IMR-90 (cell line): Measurements from ENCODE around the gene AK6. TPM values are rescaled to one million over a fixed set of nuclear protein-coding genes. Genes with fewer than 3 reads are reported as not detected.
A peak's percentile ranks its signal among the peaks of the same experiment; 100 is the strongest.

Source experiments
- ATAC-seq: fragments of 200-7000 bp; cut with Tn5 transposase; 2 replicates; pipeline ENCODE4 v1.9.1; 2020; ENCODE audit warnings: low read depth, mild to moderate bottlenecking, moderate library complexity
- BruUV-seq: library from RNA; stranded (reverse); fragments of 400-500 nt; replicated peaks from 2 replicates; lab custom pipeline; 2021; lab: Mats Ljungman, UMichigan
- CTCF ChIA-PET: fragments of 300-600 bp; formaldehyde crosslinking; extraction: SDS; loops from one replicate; lab custom pipeline; 2021; ENCODE audit warnings: antibody characterized with exemption; lab: Yijun Ruan, JAX
- POLR2A ChIA-PET: fragments of 300-600 bp; sonication (Branson Sonifier 250); formaldehyde crosslinking; loops from one replicate; lab custom pipeline; 2022; ENCODE audit warnings: antibody characterized with exemption; ENCODE audit not compliant: unreplicated experiment; lab: Charles Lee
- DNase-seq: peaks from one replicate; pipeline ENCODE4 v3.0.0; 2013
- H2AFZ ChIP-seq: replicated peaks from 2 replicates; pipeline ENCODE3; 2013; ENCODE audit warnings: low read length, mild to moderate bottlenecking; ENCODE audit not compliant: poor library complexity
- H2AK5ac ChIP-seq: 2 replicates; pipeline ENCODE4 v1.6.1; 2013; ENCODE audit warnings: low read depth, low read length, inconsistent platforms
- H2AK9ac ChIP-seq: replicated peaks from 2 replicates; pipeline ENCODE3; 2013; ENCODE audit warnings: mild to moderate bottlenecking, low read depth, low read length, moderate library complexity; ENCODE audit not compliant: poor library complexity
- H2BK120ac ChIP-seq: 2 replicates; pipeline ENCODE4 v1.6.1; 2013; ENCODE audit warnings: low read depth, low read length, inconsistent platforms
- H2BK15ac ChIP-seq: 3 replicates; pipeline ENCODE4 v1.6.1; 2013; ENCODE audit warnings: low read depth, low read length, inconsistent platforms
- H2BK20ac ChIP-seq: 2 replicates; pipeline ENCODE4 v1.6.1; 2013; ENCODE audit warnings: low read depth, mild to moderate bottlenecking, inconsistent platforms, low read length, moderate library complexity
- H2BK5ac ChIP-seq: 2 replicates; pipeline ENCODE4 v1.6.1; 2013; ENCODE audit warnings: mild to moderate bottlenecking, low read depth, low read length, inconsistent platforms; ENCODE audit not compliant: poor library complexity, severe bottlenecking
- H3K14ac ChIP-seq: replicated peaks from 2 replicates; pipeline ENCODE4 v1.6.1; 2013; ENCODE audit warnings: low read depth, low read length, inconsistent platforms
- H3K18ac ChIP-seq: 2 replicates; pipeline ENCODE4 v1.6.1; 2013; ENCODE audit warnings: low read depth, low read length, control low read depth
- H3K23ac ChIP-seq: 2 replicates; pipeline ENCODE4 v1.6.1; 2013; ENCODE audit warnings: low read depth, low read length, inconsistent platforms
- H3K27ac ChIP-seq: 2 replicates; pipeline ENCODE4 v1.5.1; 2013; ENCODE audit warnings: mild to moderate bottlenecking, control low read depth, low read length; ENCODE audit not compliant: insufficient read depth
- H3K27me3 ChIP-seq: 2 replicates; pipeline ENCODE4 v1.6.1; 2013; ENCODE audit warnings: low read length; ENCODE audit not compliant: control insufficient read depth, insufficient read depth
- H3K36me3 ChIP-seq: 2 replicates; pipeline ENCODE4 v1.6.1; 2013; ENCODE audit warnings: low read length, mixed read lengths; ENCODE audit not compliant: control insufficient read depth, insufficient read depth
- H3K4ac ChIP-seq: 2 replicates; pipeline ENCODE4 v1.6.1; 2013; ENCODE audit warnings: low read depth, low read length, inconsistent platforms
- H3K4me1 ChIP-seq: 2 replicates; pipeline ENCODE4 v1.6.1; 2013; ENCODE audit warnings: low read length, mixed read lengths; ENCODE audit not compliant: control insufficient read depth, insufficient read depth
- H3K4me2 ChIP-seq: 2 replicates; pipeline ENCODE4 v1.6.1; 2013; ENCODE audit warnings: low read depth, mild to moderate bottlenecking, control low read depth, low read length, moderate library complexity
- H3K4me3 ChIP-seq: 2 replicates; pipeline ENCODE4 v1.5.1; 2013; ENCODE audit warnings: low read depth, mild to moderate bottlenecking, control low read depth, low read length, moderate library complexity; ENCODE audit not compliant: insufficient read depth
- H3K56ac ChIP-seq: 2 replicates; pipeline ENCODE4 v1.6.1; 2013; ENCODE audit warnings: low read length, inconsistent platforms; ENCODE audit not compliant: insufficient read depth; ENCODE audit errors: extremely low read depth
- H3K79me1 ChIP-seq, 2 experiments: 2 replicates each; pipeline ENCODE4 v1.6.1; 2013; ENCODE audit warnings: low read length in 2 of 2, inconsistent platforms in 1 of 2, low read depth in 1 of 2
- H3K9ac ChIP-seq: 2 replicates; pipeline ENCODE4 v1.6.1; 2013; ENCODE audit warnings: low read depth, low read length, control low read depth
- H3K9me1 ChIP-seq: 2 replicates; pipeline ENCODE4 v1.6.1; 2013; ENCODE audit warnings: low read length, inconsistent platforms; ENCODE audit not compliant: insufficient read depth
- H3K9me3 ChIP-seq: 2 replicates; pipeline ENCODE4 v1.6.1; 2013; ENCODE audit warnings: low read length; ENCODE audit not compliant: control insufficient read depth, insufficient read depth
- H4K20me1 ChIP-seq: 2 replicates; pipeline ENCODE4 v1.6.1; 2013; ENCODE audit warnings: low read length, inconsistent platforms; ENCODE audit not compliant: insufficient read depth
- H4K5ac ChIP-seq: 2 replicates; pipeline ENCODE4 v1.6.1; 2013; ENCODE audit warnings: mild to moderate bottlenecking, low read depth, low read length, control low read depth
- H4K8ac ChIP-seq, 2 experiments: 2 replicates each; pipeline ENCODE4 v1.6.1; 2013; ENCODE audit warnings: low read depth in 2 of 2, low read length in 2 of 2, control low read depth in 1 of 2, inconsistent platforms in 1 of 2
- H4K91ac ChIP-seq: 2 replicates; pipeline ENCODE4 v1.6.1; 2013; ENCODE audit warnings: low read depth, low read length, inconsistent platforms; ENCODE audit not compliant: insufficient read depth
- BHLHE40 ChIP-seq: fragments of 150-350 bp; IDR thresholded peaks from 2 replicates; pipeline ENCODE4 v1.6.1; 2016; ENCODE audit warnings: mild to moderate bottlenecking, low read depth, low read length
- MAFK ChIP-seq: IDR thresholded peaks from 2 replicates; pipeline ENCODE4 v1.6.1; 2012; ENCODE audit warnings: low read depth, low read length, improper control_type of control experiment
- dilution Hi-C: fragments of 300-500 bp; cut with HindIII; formaldehyde crosslinking; loops from one replicate; pipeline ENCODE4 v1.14.3; 2018; ENCODE audit warnings: low sequenced_read_pairs; ENCODE audit not compliant: unreplicated experiment
- in situ Hi-C: fragments of 300-500 bp; cut with MboI; formaldehyde crosslinking; loops from 3 replicates; pipeline ENCODE4 v1.14.3; 2019; ENCODE audit warnings: low sequenced_read_pairs, inconsistent platforms, mixed read lengths
- intact Hi-C: fragments of 100-400 bp; cut with micrococcal nuclease; formaldehyde crosslinking; loops from 2 replicates; pipeline ENCODE4 v1.10.0; 2022
- polyA plus RNA-seq, 3 experiments: library from polyadenylated mRNA; depleted of rRNA; stranded (reverse); fragments of >200 nt; gene quantifications; 2 replicates each; pipeline ENCODE4 v1.2.3, GENCODE V29; 2012; ENCODE audit warnings: low replicate concordance in 1 of 3
- total RNA-seq: library from RNA; depleted of rRNA; stranded (reverse); fragments of >200 nt; gene quantifications from 2 replicates; pipeline ENCODE4 v1.2.3, GENCODE V29; 2012

Gene AK6
- total and polyA plus RNA-seq, 2 of the 4 experiments (the other 2 are of a cell fraction) = 14.7 to 34.4 TPM

DNA sequence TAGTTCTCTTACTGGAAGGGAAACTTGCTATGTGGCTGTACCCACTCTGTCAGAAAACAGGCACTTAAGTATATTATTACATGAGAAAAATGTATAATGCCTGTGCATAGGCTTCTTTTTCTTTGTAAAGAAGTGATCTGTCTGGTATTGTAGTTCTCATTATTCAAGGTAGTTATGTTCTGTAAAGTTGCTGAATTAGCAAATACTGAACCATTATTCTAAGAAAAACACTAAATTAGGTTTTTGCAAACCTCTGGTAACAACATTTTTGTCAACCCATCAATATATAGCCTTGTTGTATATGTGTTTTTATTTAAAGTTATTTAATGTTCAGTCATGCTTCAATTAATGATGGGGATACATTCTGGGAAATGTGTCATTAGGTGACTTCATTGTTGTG, 9.1 kb upstream of the AK6 start:
- H3K4me2 ChIP-seq = no peak overlapping the region
- ATAC-seq (no peak), DNase-seq (no peak)
- H3K18ac ChIP-seq = no peak overlapping the region
- H3K36me3 ChIP-seq = peaks cover 24% of the 10 kb centered on the region
- H3K27me3 ChIP-seq = no peaks in the 10 kb centered on the region
- dilution Hi-C loops = no loop called here
- H4K91ac ChIP-seq = no peak overlapping the region
- no peak overlapping the region for H3K4me3 ChIP-seq
- H2AFZ ChIP-seq = no peak overlapping the region
- H2BK5ac ChIP-seq = no peak overlapping the region
- no peaks in the 10 kb centered on the region for H4K20me1 ChIP-seq
- no peak overlapping the region for H3K27ac ChIP-seq
- intact Hi-C loops = no loop called here
- H3K56ac ChIP-seq = no peak overlapping the region
- no peaks in the 10 kb centered on the region for H3K9me1 ChIP-seq
- no peaks in the 10 kb centered on the region for H3K9me3 ChIP-seq
- no peak overlapping the region for H4K8ac ChIP-seq
- no peak overlapping the region for H4K5ac ChIP-seq
- peaks cover 0 to 5% of the 10 kb centered on the region in 2 experiments; a peak in 2 of 4 replicates for H3K79me1 ChIP-seq
- H2BK20ac ChIP-seq = no peak overlapping the region
- no peak overlapping the region for H2AK9ac ChIP-seq
- BruUV-seq = no TSS peak
- H3K4me1 ChIP-seq = no peaks in the 10 kb centered on the region
- no peak overlapping the region for H3K9ac ChIP-seq
- H3K14ac ChIP-seq = no peak overlapping the region
- H2BK120ac ChIP-seq = no peak overlapping the region
- H3K23ac ChIP-seq = no peak overlapping the region
- POLR2A ChIA-PET = no interaction called here
- H2AK5ac ChIP-seq = no peak overlapping the region
- CTCF ChIA-PET = no interaction called here
- peak; percentile 75 for TF ChIP-seq MAFK
- TF ChIP-seq BHLHE40 = no peak
- no peak overlapping the region for H2BK15ac ChIP-seq
- in situ Hi-C loops = no loop called here
- H3K4ac ChIP-seq = no peak overlapping the region
